HCT116 (cell line): Measurements from ENCODE around the gene PPP2R5D. TPM values are rescaled to one million over a fixed set of nuclear protein-coding genes. Genes with fewer than 3 reads are reported as not detected.
A peak's percentile ranks its signal among the peaks of the same experiment; 100 is the strongest.

ENCODE experiments used
- ATAC-seq: fragments of 200-7000 bp; cut with Tn5 transposase; 2 replicates; pipeline ENCODE4 v1.9.1; 2020; ENCODE audit warnings: mild to moderate bottlenecking, moderate library complexity
- BruUV-seq: library from RNA; stranded (reverse); fragments of 400-500 nt; replicated peaks from 2 replicates; lab custom pipeline; 2021; lab: Mats Ljungman, UMichigan
- CTCF ChIA-PET: fragments of 300-600 bp; sonication (Branson Sonifier 250); formaldehyde crosslinking; loops from one replicate; lab custom pipeline; 2021; ENCODE audit warnings: antibody characterized with exemption; lab: Charles Lee
- POLR2A ChIA-PET: fragments of 300-600, 350-600 bp; sonication (Branson Sonifier 250); formaldehyde crosslinking; loops from one replicate; lab custom pipeline; 2021; ENCODE audit warnings: antibody characterized with exemption; lab: Charles Lee
- RAD21 ChIA-PET, 2 experiments: fragments of 300-600 bp; sonication (Branson Sonifier 250); formaldehyde crosslinking; loops; one replicate each; lab custom pipeline; 2023; ENCODE audit warnings: low total read pairs in 2 of 2; ENCODE audit not compliant: uncharacterized antibody in 2 of 2, unreplicated experiment in 2 of 2, low non-redundant PET in 1 of 2; lab: Charles Lee
- DNase-seq: peaks from one replicate; pipeline ENCODE4 v3.0.0-alpha.2; 2010; ENCODE audit warnings: low read depth, low spot score
- H2AFZ ChIP-seq: fragments of 200-600 bp; shearing (Covaris generic), sonication (generic); 2 replicates; pipeline ENCODE4 v1.6.1; 2017; ENCODE audit warnings: low read depth, mixed run types, mixed read lengths, antibody characterized with exemption, low read length; ENCODE audit not compliant: poor library complexity, severe bottlenecking
- H3K27ac ChIP-seq: 2 replicates; pipeline ENCODE4 v1.5.1; 2012; ENCODE audit warnings: low read depth, low read length
- H3K27me3 ChIP-seq: fragments of 200-600 bp; sonication (generic); 2 replicates; pipeline ENCODE4 v1.6.1; 2016; ENCODE audit warnings: mixed run types, low read length, mixed read lengths; ENCODE audit not compliant: insufficient read depth
- H3K36me3 ChIP-seq, 2 experiments: fragments of 200-500 bp in 1 of 2; fragments of 200-600 bp in 1 of 2; sonication (Bioruptor generic) in 1 of 2; sonication (generic) in 1 of 2; 2 replicates each; pipeline versions ENCODE4 v1.5.1 to v1.6.1; 2014 to 2016; ENCODE audit warnings: low read length in 2 of 2, inconsistent platforms in 1 of 2, mixed read lengths in 1 of 2, mixed run types in 1 of 2; ENCODE audit not compliant: insufficient read depth in 2 of 2, control insufficient read depth in 1 of 2
- H3K4me1 ChIP-seq, 2 experiments: fragments of 200-600 bp in 1 of 2; sonication (generic) in 1 of 2; 2 replicates each; pipeline versions ENCODE4 v1.5.1 to v1.6.1; 2012 to 2017; ENCODE audit warnings: low read length in 2 of 2, inconsistent platforms in 1 of 2, mild to moderate bottlenecking in 1 of 2, mixed read lengths in 1 of 2, mixed run types in 1 of 2, moderate library complexity in 1 of 2; ENCODE audit not compliant: insufficient read depth in 2 of 2, control insufficient read depth in 1 of 2
- H3K4me2 ChIP-seq: fragments of 200-600 bp; sonication (generic); 2 replicates; pipeline ENCODE4 v1.6.1; 2017; ENCODE audit warnings: mixed run types, low read length, mixed read lengths
- H3K4me3 ChIP-seq, 2 experiments: fragments of 200-600 bp in 1 of 2; sonication (generic) in 1 of 2; replicated peaks in 1 of 2; 2 replicates each; pipeline ENCODE4 v1.5.1; 2011 to 2016; ENCODE audit warnings: low read length in 2 of 2, control low read depth in 1 of 2, low read depth in 1 of 2, mild to moderate bottlenecking in 1 of 2, mixed read lengths in 1 of 2, mixed run types in 1 of 2
- H3K79me2 ChIP-seq: fragments of 200-600 bp; sonication (generic); 2 replicates; pipeline ENCODE4 v1.6.1; 2017; ENCODE audit warnings: mild to moderate bottlenecking, mixed run types, low read length, moderate library complexity, mixed read lengths; ENCODE audit not compliant: insufficient read depth
- H3K9ac ChIP-seq: fragments of 200-600 bp; sonication (generic); 2 replicates; pipeline ENCODE4 v1.6.1; 2016; ENCODE audit warnings: low read length, mixed read lengths
- H3K9me2 ChIP-seq: fragments of 200-600 bp; sonication (generic), shearing (Covaris generic); 2 replicates; pipeline ENCODE4 v1.6.1; 2017; ENCODE audit warnings: mixed run types, mild to moderate bottlenecking, moderate library complexity; ENCODE audit not compliant: insufficient read depth
- H3K9me3 ChIP-seq, 2 experiments: fragments of 200-500 bp in 1 of 2; fragments of 200-600 bp in 1 of 2; sonication (Bioruptor generic) in 1 of 2; sonication (generic) in 1 of 2; 2 replicates each; pipeline ENCODE4 v1.6.1; 2014 to 2017; ENCODE audit warnings: low read length in 2 of 2, mixed read lengths in 2 of 2, inconsistent platforms in 1 of 2, low read depth in 1 of 2, mild to moderate bottlenecking in 1 of 2, mixed run types in 1 of 2, moderate library complexity in 1 of 2; ENCODE audit not compliant: control insufficient read depth in 1 of 2, insufficient read depth in 1 of 2
- H4K20me1 ChIP-seq: fragments of 200-600 bp; sonication (generic), shearing (Covaris generic); 2 replicates; pipeline ENCODE4 v1.6.1; 2017; ENCODE audit warnings: mixed run types, mild to moderate bottlenecking, moderate library complexity; ENCODE audit not compliant: insufficient read depth
- CBX3 ChIP-seq: IDR thresholded peaks from 2 replicates; pipeline ENCODE4 v1.6.1; 2012; ENCODE audit warnings: low read depth
- CTCF ChIP-seq, 3 experiments: fragments of 200-600 bp in 1 of 3; sonication (generic) in 1 of 3; IDR thresholded peaks in 2 of 3; conservative IDR thresholded peaks in 1 of 3; 2 replicates each; pipeline ENCODE4 v1.5.1; 2012 to 2017; ENCODE audit warnings: low read depth in 2 of 3, low read length in 2 of 3, antibody characterized with exemption in 1 of 3, borderline replicate concordance in 1 of 3, control low read depth in 1 of 3, mild to moderate bottlenecking in 1 of 3, mixed read lengths in 1 of 3, mixed run types in 1 of 3, moderate library complexity in 1 of 3; ENCODE audit not compliant: insufficient read depth in 1 of 3
- ELF1 ChIP-seq: IDR thresholded peaks from 2 replicates; pipeline ENCODE4 v1.6.1; 2012; ENCODE audit warnings: low read depth, borderline replicate concordance
- JUND ChIP-seq: IDR thresholded peaks from 2 replicates; pipeline ENCODE4 v1.6.1; 2012
- MAX ChIP-seq: IDR thresholded peaks from 2 replicates; pipeline ENCODE4 v1.6.1; 2012
- POLR2A ChIP-seq: IDR thresholded peaks from 2 replicates; pipeline ENCODE4 v1.7.0; 2011; ENCODE audit warnings: borderline replicate concordance; ENCODE audit not compliant: insufficient read depth, insufficient read length; ENCODE audit errors: extremely low read depth
- RAD21 ChIP-seq: IDR thresholded peaks from 2 replicates; pipeline ENCODE4 v1.6.1; 2012; ENCODE audit warnings: low read depth, mild to moderate bottlenecking
- SIN3A ChIP-seq: IDR thresholded peaks from 2 replicates; pipeline ENCODE4 v1.6.1; 2012; ENCODE audit warnings: low read depth
- SP1 ChIP-seq: IDR thresholded peaks from 2 replicates; pipeline ENCODE4 v1.6.1; 2012; ENCODE audit warnings: low read depth
- SRF ChIP-seq: IDR thresholded peaks from 2 replicates; pipeline ENCODE4 v1.6.1; 2012; ENCODE audit warnings: low read depth
- TCF7L2 ChIP-seq: IDR thresholded peaks from 2 replicates; pipeline ENCODE4 v1.7.0; 2011; ENCODE audit warnings: borderline replicate concordance, inconsistent platforms; ENCODE audit not compliant: insufficient read depth, insufficient read length; ENCODE audit errors: extremely low read depth
- YY1 ChIP-seq: IDR thresholded peaks from 2 replicates; pipeline ENCODE4 v1.6.1; 2011; ENCODE audit warnings: low read length, low read depth, moderate library complexity, mild to moderate bottlenecking; ENCODE audit not compliant: insufficient replicate concordance; ENCODE audit errors: extremely low read depth
- ZBTB33 ChIP-seq: IDR thresholded peaks from 2 replicates; pipeline ENCODE4 v1.6.1; 2011; ENCODE audit warnings: mild to moderate bottlenecking, low read length, moderate library complexity; ENCODE audit not compliant: insufficient replicate concordance; ENCODE audit errors: extremely low read depth
- intact Hi-C: fragments of 100-400 bp; cut with micrococcal nuclease; formaldehyde crosslinking; loops from 2 replicates; pipeline ENCODE4 v1.10.0; 2022
- total RNA-seq: library from RNA; stranded (reverse); gene quantifications from one replicate; pipeline ENCODE4 v1.2.1, GENCODE V29; 2021; ENCODE audit not compliant: unreplicated experiment

PPP2R5D gene
- total RNA-seq, 1 experiment from 2014 or later, result 49.6 TPM

GRCh38 chr6:42984001-42984923, at the start of gene PPP2R5D (continued):
- peak; percentile 23 for TF ChIP-seq ZBTB33
- TF ChIP-seq SIN3A, result peak; percentile 40; the same call in 1 of the 2 replicates
- no peak for TF ChIP-seq ELF1
- TF ChIP-seq SRF, result peak; percentile 56; the same call in 1 of the 2 replicates
- no peak for TF ChIP-seq YY1
- no peak for TF ChIP-seq CBX3

- H3K27ac ChIP-seq, result no peak overlapping the region
- no peak overlapping the region for H2AFZ ChIP-seq
- CTCF ChIA-PET, result no interaction called here
- no peak overlapping the region for H3K4me2 ChIP-seq
- no peaks in the 10 kb centered on the region for H3K9me3 ChIP-seq
- H3K36me3 ChIP-seq, result peaks cover 25% of the 10 kb centered on the region in 2 experiments; a peak in 3 of 4 replicates
- intact Hi-C loops, result no loop called here
- H3K4me3 ChIP-seq, result no peak overlapping the region
- no peaks in the 10 kb centered on the region for H4K20me1 ChIP-seq
- no peak overlapping the region for H3K9ac ChIP-seq
- BruUV-seq, result no TSS peak
- POLR2A ChIA-PET, result no interaction called here
- H3K79me2 ChIP-seq, result peaks cover 41% of the 10 kb centered on the region
- no peaks in the 10 kb centered on the region for H3K9me2 ChIP-seq
- RAD21 ChIA-PET, result no interaction called here
- no peaks in the 10 kb centered on the region for H3K27me3 ChIP-seq
- TF ChIP-seq POLR2A (no peak), RAD21 (no peak), YY1 (no peak), JUND (no peak), SP1 (no peak), ZBTB33 (no peak), TCF7L2 (no peak), CTCF (IDR thresholded peaks at IDR 0.05 in 2 of 3, conservative IDR thresholded peaks at IDR 0.05 in 1 of 3; ENCODE audit: borderline replicate concordance in 1 of 3, insufficient read depth in 1 of 3, low read depth in 2 of 3, low read length in 2 of 3) (no peak), MAX (no peak)
- DNase-seq (no peak), ATAC-seq (no peak)
- H3K4me1 ChIP-seq, result peaks cover 2 to 6% of the 10 kb centered on the region in 2 experiments; a peak in 2 of 4 replicates
Measured at GRCh38 chr6:42935322-42935721, 49.0 kb upstream of the PPP2R5D start.
